ENCODE results near the gene SCNN1A. TPM values are rescaled to one million over a fixed set of nuclear protein-coding genes. Genes with fewer than 3 reads are reported as not detected.

SCNN1A gene
- 1 to 10 TPM in 1 of 10 donors, under 1 TPM in 5, not detected in 4; 0.36 to 1.2 (median 0.40) TPM for polyA plus RNA-seq (ENCODE audit: insufficient read length in 10 of 10)
- long read RNA-seq, donor 1 = 0 reads
- long read RNA-seq, donor 2 = 0 reads
- long read RNA-seq, donor 3 = 0 reads
- long read RNA-seq, donor 4 = 0 reads
- long read RNA-seq, donor 5 = 0 reads
- long read RNA-seq, donor 6 = 0 reads
- long read RNA-seq, donor 7 = 0 reads
- long read RNA-seq, donor 8 = 0 reads
- long read RNA-seq, donor 9 = 0 reads

DNA sequence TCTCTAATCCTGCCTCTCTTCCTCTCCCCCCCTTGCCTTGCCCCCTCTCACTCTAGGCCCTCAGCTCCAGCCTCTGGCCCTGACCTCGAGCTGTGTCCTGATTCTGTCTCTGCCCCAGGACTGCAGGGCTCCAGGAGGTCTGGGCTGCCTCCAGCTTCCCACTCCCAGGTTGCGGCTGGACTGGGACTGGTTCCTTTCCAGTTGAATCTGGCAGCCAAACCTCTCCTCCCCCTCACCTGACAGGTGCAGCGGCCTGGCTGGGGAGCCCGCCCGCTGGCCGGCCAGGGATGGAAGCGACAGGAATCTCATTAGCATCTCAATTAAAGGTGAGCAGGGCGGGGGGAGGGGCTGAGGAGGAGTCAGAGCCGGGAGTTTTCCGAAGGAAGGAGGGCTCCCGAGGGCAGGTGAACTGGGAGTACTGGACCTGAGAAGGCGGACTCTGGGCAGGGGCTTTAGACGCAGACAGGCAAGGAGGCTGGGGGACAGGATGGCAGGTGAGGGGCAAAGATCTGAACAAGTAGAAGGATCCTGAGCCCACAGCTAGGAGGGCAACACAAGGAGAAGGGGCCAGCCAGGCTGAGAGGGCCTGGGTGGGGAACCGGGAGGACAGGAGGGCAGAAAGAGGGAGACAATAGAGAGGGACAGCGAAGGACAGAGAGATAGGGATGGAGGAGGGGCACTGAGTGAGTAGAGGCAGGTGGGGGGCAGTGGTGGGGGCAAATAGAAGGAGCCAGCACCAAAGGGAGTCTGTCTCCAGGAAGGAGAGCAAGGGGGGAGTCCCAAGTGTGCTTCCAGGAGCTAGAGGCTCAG is at the start of gene SCNN1A:
Gene SCNN1A, minus strand, starts transcription at position 295 of the 810 bp plus-strand sequence. CDS start 780 bp downstream, outside the sequence.
- DNase-seq = no peak

DNA sequence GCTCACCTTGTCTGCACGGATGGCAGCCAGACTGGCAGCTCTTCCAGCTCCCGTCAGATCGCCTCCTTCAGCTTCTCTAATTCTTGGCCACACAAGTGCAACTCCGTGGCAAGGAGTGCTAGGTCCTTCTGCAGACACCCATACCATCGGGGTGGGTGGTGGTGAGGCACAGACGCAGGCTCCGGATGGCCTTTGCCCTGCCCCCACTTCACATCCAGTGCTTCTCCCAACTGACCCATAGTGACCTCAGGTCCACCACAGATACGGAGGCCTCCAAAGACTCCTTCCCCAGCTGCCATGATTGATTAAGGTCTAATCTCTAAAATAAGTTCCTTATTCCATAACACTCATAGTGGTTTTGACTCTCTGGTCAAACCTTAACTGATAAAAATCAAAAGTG is 49.5 kb upstream of the SCNN1A start:
- no peak for DNase-seq

DNA sequence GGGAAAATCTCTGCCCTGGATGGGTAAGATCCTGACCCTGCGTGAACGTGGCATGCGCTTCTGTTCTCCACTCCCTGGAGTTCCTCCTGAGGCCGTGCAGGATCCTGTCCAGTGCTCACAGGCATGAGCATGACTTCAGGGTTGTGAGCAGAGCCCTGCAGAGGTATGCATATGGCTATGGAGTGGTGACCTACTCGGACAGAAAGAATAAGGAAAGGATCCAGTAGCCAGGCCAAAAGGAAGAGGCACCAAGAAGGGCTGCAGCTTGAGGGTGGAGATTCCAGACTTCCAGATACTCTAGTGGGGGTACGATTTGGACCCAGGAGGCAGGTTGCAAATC is 48.6 kb upstream of the SCNN1A start:
- DNase-seq = no peak

DNA sequence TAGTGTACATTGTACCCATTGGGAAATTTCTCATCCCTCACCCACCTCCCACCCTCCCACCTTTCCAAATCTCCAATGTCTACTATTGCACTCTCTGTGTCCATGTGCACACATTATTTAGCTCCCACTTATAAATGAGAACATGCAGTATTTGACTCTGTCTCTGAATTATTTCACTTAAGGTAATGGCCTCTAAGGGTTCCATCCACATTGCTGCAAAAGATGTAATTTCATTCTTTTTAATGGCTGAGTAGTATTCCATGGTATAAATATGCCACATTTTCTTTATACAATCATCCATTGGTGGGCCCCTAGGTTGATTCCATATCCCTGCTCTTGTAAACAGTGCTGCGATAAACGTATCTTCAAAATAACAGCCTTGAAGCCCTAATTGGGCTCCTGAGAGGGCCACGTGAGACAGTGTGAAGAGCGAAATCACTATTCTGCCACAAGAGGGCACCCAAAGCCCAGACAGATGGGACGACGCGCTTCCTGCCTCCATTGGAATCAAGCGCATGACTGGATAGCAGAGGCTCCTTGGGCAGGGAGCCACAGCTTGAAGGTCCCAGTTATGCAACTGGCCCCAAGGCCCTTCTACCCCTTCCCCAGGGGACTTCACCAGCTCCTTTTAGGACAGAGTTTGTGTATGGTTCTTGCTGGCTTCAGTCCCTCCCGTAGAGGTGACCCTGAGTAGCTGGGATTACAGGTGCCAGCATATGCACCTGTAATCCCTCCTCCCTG is 48.1 kb upstream of the SCNN1A start:
- DNase-seq = peak; percentile 87 to 93 (median 89)

DNA sequence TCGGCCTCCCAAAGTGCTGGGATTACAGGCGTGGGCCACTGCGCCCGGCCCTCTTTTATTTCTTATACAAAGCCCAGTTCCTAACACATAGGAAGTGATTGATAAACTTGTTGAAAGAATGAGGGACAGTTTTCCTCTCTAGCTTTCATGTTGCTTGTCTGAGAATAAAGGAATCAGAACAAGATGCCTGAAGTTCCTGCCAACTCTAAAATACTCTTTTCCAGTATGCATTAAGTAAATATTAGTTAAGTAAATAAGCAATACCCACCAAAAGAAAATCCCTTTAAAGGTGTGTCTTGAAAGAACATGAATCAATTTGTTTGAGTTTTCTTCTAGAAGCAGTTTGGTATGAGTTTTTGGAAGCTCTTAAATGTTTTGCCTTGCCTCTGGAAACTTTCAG is 45.0 kb upstream of the SCNN1A start:
- DNase-seq = peak in 1 of 3 donors; percentile 11

DNA sequence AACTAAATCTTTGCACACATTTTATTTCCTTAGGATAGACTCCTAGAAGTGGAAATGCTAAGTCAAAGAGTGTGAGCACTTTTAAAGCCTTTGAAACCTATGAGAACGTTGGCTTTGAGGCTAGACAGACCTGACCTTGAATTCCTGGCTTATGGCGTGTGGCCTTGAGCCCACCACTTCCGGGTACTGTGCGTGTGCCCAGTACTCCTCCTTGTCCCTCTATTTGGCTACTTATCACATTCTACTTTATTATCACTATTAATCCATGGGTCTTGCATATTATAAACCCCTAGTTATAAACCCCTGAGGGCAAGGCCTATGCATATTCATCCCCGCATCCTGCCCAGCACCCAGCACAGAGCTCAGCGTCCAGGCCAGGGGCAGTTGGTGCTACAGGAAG is 43.4 kb upstream of the SCNN1A start:
- DNase-seq = no peak

DNA sequence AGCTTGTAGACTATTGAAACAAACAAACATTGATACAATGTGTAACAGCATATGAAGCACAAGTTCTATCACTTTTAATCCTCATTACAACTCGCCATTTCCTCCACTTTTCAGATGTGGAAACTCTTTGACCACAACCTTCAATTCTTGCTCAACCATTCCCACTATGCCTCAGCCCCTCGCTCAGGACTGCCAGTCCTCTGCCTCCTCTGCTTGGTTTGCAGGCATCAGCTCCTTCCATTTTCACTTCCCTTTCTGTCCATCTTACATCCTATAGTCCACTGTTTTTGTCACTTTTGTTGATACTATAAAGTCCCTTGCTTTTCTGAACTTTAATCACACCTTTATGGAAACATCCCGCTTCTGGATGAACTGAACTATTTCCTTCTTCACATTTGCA is 41.2 kb upstream of the SCNN1A start:
- peak in 1 of 3 donors; percentile 26 for DNase-seq

DNA sequence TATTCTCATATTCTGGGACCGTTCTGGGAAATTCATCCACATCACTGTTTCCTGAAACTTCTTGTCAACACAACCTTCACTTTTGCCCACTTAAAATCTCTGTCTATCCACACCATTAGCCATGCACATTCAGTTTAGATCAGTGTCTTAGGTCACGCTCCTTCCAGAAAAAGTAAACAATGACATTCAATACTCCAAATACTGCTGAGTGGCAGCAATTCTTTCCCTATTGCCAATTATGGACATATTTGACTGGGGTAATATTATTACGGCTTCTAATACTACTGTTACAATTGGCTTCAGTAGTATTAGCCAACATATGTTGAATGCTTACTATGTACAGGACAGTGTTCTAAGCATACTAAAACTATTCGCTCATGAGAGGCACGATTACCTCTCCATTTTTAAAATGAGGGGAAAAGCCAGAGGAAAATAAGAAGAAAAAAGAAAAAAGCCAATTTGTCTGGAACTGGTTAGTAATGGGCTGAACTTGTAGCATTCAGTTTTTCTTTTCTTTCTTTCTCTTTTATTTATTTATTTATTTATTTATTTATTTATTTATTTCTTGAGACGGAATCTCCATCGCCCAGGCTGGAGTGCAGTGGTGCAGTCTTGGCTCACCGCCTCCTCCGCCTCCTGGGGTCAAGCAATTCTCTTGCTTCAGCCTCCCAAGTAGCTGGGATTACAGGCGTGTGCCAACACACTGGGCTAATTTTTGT is 32.0 kb upstream of the SCNN1A start:
- no peak for DNase-seq

DNA sequence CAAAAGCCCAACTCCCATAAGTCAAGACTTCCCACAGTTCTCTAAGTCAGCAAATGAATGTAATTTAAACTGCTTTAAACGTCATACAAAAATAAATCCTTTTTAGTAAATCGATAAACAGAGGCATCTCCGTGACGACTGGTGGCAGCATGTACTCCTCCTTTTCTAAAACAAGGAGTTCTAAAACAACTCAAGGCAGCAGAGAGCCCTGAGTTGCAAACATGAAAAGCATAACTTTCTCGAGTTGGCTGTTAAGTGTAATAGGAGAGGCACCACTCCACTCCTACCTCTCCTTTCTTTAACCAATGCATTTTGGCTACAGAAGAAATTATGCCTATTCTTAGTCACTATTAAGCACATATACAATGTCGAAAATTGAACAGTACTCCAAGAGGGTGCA is 30.6 kb upstream of the SCNN1A start:
- no peak for DNase-seq

DNA sequence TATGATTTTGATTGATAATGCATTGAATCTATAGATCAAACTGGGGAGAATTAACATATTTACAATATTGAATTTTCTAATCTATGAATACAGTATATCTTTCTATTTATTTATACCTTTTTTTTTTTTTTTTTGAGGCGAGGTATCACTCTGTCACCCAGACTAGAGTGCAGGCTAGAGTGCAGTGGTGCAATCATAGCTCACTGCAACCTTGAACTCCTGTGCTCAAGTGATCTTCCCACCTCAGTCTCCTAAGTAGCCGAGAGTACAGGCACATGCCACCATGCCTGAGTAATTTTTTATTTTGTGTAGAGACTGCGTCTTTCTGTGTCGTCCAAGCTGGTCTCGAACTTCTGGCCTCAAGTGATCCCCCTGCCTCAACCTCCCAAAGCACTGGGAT is 29.0 kb upstream of the SCNN1A start:
- DNase-seq = no peak

DNA sequence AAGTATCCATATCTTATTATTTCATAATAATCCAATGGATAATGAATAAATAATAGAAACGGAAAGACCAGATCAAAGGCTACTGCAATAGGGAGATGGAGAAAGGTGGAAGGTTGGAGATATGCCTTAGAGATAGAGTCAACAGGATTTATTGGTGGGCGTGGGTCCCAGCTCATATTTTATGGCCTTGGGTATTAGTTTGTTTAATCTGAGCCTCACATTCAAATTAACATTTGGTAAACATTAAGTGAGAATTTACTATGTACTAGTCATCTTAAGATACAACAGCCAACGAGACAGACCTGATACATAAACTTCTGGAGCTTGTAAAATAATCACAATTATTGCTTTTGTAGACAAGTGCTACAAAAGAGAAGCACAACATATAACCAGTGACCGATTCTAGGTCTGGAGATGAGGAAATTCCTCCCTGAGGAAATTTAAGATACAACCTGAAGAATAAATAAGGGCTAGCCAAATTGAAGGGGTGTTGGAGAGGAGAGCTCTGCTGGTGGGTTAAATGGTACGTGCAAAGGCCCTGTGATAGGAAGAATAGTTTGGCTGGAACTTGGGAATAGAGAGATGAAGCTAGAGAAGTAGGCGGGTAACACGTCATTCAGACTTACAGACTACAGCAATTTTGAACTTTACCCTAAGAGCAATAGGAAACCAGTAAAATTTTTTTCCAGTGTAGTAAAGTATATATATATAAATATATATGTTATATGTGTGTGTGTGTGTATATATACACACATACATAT is 24.7 kb upstream of the SCNN1A start:
- no peak for DNase-seq

DNA sequence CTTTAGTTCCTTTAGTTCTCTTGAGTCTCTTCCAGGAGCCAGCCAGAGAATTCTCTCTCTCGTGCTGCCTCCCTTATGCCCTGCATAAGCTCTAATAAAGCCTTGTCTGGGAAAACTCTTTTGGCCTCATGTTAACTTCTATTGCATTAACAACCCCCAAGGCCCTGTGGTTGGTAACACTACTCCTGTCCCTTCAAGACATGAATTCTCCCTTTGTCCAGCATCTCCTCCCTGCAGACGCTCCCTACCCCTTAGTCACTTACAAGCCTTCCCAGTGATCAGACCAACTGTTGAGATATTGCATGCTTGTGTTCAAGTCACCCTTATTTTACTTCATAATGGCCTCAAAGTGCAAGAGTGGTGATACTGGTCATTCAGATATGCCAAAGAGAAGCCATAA is 20.7 kb upstream of the SCNN1A start:
- no peak for DNase-seq

DNA sequence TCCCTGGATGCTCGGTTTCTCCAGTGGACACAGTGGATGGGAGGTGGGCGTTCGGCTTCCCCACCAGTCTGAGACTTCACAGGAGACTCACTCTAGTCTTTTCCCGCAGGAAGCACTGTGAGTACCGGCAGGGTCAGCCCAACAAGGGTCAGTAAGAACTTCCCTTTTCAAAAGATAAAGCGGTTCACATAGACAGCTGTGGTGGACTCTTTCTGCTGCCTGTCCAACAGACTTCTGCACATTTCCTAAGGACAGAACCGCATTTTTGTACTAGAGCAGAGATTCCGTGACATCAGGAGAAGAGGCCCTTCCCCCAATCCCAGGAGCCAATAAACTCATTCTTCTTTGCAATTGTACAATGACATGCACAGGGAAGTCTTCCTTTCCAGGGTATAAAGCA is 19.0 kb upstream of the SCNN1A start:
- peak in 1 of 3 donors; percentile 27 for DNase-seq

DNA sequence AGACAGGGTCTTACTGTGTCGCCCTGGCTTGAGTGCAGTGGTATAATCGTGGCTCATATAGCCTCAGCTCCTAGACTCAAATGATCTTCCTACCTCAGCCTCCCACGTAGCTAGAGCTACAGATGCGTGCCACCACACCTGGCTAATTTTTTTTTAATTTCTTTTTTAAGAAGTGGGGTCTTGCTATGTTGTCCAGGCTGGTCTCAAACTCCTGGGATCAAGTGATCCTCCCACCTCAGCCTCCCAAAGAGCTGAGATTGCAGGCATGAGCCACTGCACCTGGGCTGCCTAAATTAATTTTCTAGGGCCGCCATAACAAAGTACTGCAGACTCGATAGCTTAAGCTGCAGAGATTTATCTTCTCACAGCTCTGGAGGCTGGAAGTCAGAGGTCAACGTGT is 17.7 kb upstream of the SCNN1A start:
- no peak for DNase-seq

DNA sequence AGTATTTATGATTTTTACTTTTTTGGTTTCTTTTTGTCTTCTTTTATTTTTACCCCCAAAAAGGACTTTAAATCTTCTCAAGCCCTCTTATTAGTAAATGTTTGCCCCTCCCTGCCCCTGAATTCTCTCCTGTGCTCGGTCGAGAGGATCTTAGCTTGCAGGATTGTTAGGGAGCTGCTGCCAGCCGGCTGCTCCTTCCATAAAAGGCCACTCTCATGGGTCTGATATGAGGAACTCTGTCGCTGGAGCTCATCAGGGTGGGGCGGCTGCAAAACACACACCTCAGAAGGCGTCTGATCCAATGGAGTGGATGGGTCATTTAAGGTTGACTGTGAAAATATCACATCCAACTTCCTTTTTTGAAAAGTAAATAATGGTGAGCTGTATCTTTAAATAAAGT is 17.1 kb upstream of the SCNN1A start:
- no peak for DNase-seq

DNA sequence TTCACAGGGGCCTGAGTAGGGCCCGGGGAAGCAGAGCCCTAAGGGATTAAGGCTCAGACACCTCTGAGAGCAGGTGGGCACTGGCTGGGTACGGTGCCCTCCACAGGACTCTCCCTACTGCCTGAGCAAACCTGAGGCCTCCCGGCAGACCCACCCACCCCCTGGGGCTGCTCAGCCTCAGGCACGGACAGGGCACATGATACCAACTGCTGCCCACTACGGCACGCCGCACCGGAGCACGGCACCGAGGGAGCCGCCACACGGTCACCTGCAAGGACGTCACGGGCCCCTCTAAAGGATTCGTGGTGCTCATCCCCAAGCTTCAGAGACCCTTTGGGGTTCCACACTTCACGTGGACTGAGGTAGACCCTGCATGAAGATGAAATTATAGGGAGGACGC is 15.7 kb upstream of the SCNN1A start:
- no peak for DNase-seq

DNA sequence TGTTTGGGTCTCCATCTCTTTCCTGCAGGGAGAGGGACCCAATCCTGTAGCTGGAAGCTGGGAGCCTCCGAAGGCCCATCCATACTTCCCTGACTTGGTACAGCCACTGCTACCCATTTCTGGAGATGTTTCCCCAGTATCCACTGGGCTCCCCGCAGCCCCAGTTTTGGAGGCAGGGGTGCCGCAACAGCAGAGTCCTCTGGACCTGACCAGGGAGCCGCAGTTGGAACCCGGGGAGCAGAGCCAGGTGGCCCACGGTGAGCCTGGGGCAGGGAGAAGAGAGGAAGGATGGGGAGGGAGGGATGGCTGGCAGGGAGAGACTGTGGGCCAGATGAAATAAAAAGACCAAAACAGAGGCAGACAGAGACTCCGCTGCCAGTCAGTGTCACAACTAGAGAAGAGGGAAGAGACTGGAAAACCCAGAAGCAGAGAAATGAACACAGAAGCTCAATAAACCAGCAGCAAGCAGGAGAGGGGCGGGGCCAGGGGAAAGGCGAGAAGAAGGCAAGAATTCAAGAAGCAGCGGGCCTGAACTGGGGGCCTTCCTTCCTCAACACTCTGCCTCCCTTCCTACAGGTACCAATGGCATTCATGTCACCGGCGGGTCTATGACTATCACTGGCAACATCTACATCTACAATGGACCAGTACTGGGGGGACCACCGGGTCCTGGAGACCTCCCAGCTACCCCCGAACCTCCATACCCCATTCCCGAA is 14.9 kb upstream of the SCNN1A start:
- no peak for DNase-seq

DNA sequence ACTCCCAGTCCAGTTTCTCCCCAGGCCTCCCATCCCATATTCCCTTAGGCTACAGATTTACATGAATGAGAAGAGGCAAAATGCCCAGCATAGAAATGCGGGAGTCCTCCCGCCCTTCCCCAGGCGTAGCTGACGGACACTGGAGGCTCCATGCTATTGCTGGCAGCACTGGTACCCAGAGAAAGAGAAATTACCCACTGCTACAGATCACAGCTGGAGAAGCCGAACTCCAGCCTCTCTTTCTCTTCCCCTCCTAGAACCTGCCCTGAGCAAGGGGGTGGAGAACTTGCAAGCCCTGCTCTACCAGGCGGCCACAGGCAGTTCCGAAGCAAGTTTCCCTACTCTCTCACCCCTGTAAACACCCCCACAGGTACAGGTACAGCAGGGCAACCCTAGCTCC is 12.2 kb upstream of the SCNN1A start:
- no peak for DNase-seq

DNA sequence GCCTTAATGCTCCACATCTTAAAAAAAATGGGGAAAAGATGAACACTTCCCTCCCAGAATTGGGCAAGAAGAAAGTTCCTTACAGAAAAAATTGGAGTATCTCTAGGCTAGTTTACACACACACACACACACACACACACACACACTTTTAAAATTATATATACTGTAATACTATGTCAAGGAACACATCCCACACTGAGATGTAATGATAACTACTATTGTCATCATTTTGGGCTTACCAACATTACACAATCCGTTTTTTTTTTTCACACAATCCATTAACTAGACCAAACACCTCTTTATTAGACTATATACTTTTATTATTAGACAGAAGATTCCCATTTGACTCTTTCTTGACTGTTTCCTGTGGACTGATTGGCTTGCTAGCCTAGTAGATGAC is 11.1 kb upstream of the SCNN1A start:
- DNase-seq = no peak

DNA sequence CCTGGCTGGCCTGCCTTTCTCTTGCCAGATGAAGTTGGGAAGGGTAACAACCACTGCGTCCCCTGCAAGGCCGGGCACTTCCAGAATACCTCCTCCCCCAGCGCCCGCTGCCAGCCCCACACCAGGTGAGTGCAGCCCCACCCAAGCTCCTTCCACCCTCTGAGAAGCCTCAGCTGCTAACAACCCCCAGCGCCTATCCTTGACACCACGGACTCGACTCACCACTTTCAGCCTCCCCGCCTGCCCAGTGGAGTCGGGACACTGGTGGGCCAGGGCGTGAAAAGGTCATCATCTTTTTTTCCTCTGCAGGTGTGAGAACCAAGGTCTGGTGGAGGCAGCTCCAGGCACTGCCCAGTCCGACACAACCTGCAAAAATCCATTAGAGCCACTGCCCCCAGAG is 10.7 kb upstream of the SCNN1A start:
- DNase-seq = no peak
